ENCODE results near the gene REP15.

The REP15 gene

GRCh38 chr12:27710592-27711316 is 14.5 kb downstream of the REP15 start, which contains the start of gene MRPS35:
MRPS35 (plus strand) TSS chr12:27710832; CDS start chr12:27710844, 12 bp downstream.
- peak within 1 kb of the TSS; percentile 97 for H2AFZ ChIP-seq (ENCODE audit: low read depth, low read length, severe bottlenecking)
- H4K20me1 ChIP-seq (ENCODE audit: low read depth, low read length) = no peaks in the 10 kb centered on the region
- H3F3A ChIP-seq (ENCODE audit: insufficient read depth) = no peaks in the 10 kb centered on the region
- H3K36me3 ChIP-seq (ENCODE audit: low read length) = peaks cover 3% of the 10 kb centered on the region; the same call in 1 of the 2 replicates
- peak within 1 kb of the TSS; percentile 31 for H3K27ac ChIP-seq (ENCODE audit: low read depth, low read length)
- H3K9me2 ChIP-seq (replicated peaks; ENCODE audit: insufficient read depth, low read length) = no peaks in the 10 kb centered on the region
- peak within 1 kb of the TSS; percentile 94 for H3K4me2 ChIP-seq (ENCODE audit: low read depth, low read length, poor library complexity, severe bottlenecking)
- peak within 1 kb of the TSS; percentile 96 for H3K4me3 ChIP-seq (ENCODE audit: insufficient read depth, low read length, poor library complexity, severe bottlenecking)
- H3K27me3 ChIP-seq (ENCODE audit: low read length) = no peaks in the 10 kb centered on the region
- peak within 1 kb of the TSS; percentile 86 for H3K9ac ChIP-seq (ENCODE audit: low read length)
- H3K79me2 ChIP-seq (ENCODE audit: insufficient read depth, low read length) = peaks cover 42% of the 10 kb centered on the region
- no peak for TF ChIP-seq CTCF (IDR thresholded peaks at IDR 0.05; ENCODE audit: insufficient read depth, low read length, poor library complexity, severe bottlenecking)
- no peak for TF ChIP-seq EZH2phosphoT487 (conservative IDR thresholded peaks at IDR 0.05; ENCODE audit: low read length)
- no peaks in the 10 kb centered on the region for H3K9me3 ChIP-seq (ENCODE audit: insufficient read depth, low read length)

- Histone ChIP-seq H3K9me3 (ENCODE audit: insufficient read depth, low read length) (no peaks in the 10 kb centered on the region), H3K9me2 (replicated peaks; ENCODE audit: insufficient read depth, low read length) (no peaks in the 10 kb centered on the region), H3K79me2 (ENCODE audit: insufficient read depth, low read length) (peaks cover 42% of the 10 kb centered on the region), H3K4me3 (ENCODE audit: insufficient read depth, low read length, poor library complexity, severe bottlenecking) (peak overlapping the region; percentile 96), H4K20me1 (ENCODE audit: low read depth, low read length) (no peaks in the 10 kb centered on the region), H3K27ac (ENCODE audit: low read depth, low read length) (peak overlapping the region; percentile 17), H3F3A (ENCODE audit: insufficient read depth) (no peaks in the 10 kb centered on the region), H3K36me3 (ENCODE audit: low read length) (peaks cover 5% of the 10 kb centered on the region; the same call in 1 of the 2 replicates), H3K9ac (ENCODE audit: low read length) (peak overlapping the region; percentile 86), H3K4me2 (ENCODE audit: low read depth, low read length, poor library complexity, severe bottlenecking) (peak overlapping the region; percentile 94), H3K27me3 (ENCODE audit: low read length) (no peaks in the 10 kb centered on the region), H2AFZ (ENCODE audit: low read depth, low read length, severe bottlenecking) (peak overlapping the region; percentile 97)
- no peak for TF ChIP-seq EZH2phosphoT487 (conservative IDR thresholded peaks at IDR 0.05; ENCODE audit: low read length)
- no peak for TF ChIP-seq CTCF (IDR thresholded peaks at IDR 0.05; ENCODE audit: insufficient read depth, low read length, poor library complexity, severe bottlenecking)
Measured at GRCh38 chr12:27711317-27711682, 15.1 kb downstream of the REP15 start.

GRCh38 chr12:27711967-27712366 is 15.7 kb downstream of the REP15 start:
- TF ChIP-seq EZH2phosphoT487 (conservative IDR thresholded peaks at IDR 0.05; ENCODE audit: low read length) (no peak), CTCF (IDR thresholded peaks at IDR 0.05; ENCODE audit: insufficient read depth, low read length, poor library complexity, severe bottlenecking) (no peak)
- Histone ChIP-seq H3K9me3 (ENCODE audit: insufficient read depth, low read length) (no peaks in the 10 kb centered on the region), H3K27me3 (ENCODE audit: low read length) (no peaks in the 10 kb centered on the region), H3K9me2 (replicated peaks; ENCODE audit: insufficient read depth, low read length) (no peaks in the 10 kb centered on the region), H3K9ac (ENCODE audit: low read length) (no peak overlapping the region), H2AFZ (ENCODE audit: low read depth, low read length, severe bottlenecking) (no peak overlapping the region), H3K4me2 (ENCODE audit: low read depth, low read length, poor library complexity, severe bottlenecking) (peak overlapping the region; percentile 94), H3K4me3 (ENCODE audit: insufficient read depth, low read length, poor library complexity, severe bottlenecking) (no peak overlapping the region), H3K36me3 (ENCODE audit: low read length) (peaks cover 5% of the 10 kb centered on the region; the same call in 1 of the 2 replicates), H4K20me1 (ENCODE audit: low read depth, low read length) (no peaks in the 10 kb centered on the region), H3F3A (ENCODE audit: insufficient read depth) (no peaks in the 10 kb centered on the region), H3K27ac (ENCODE audit: low read depth, low read length) (no peak overlapping the region), H3K79me2 (ENCODE audit: insufficient read depth, low read length) (peaks cover 42% of the 10 kb centered on the region)

Measured in SU-DHL-6 (cell line).